VCaP (cell line): Measurements from ENCODE around the gene EPB41L5.
A peak's percentile ranks its signal among the peaks of the same experiment; 100 is the strongest.

ENCODE experiments used
- H3K27ac ChIP-seq: fragments of 450-650 bp; 2 replicates; pipeline ENCODE4 v1.5.1; 2017
- CTCF ChIP-seq: fragments of 450-650 bp; conservative IDR thresholded peaks from 2 replicates; pipeline ENCODE4 v1.5.1; 2017; ENCODE audit warnings: mild to moderate bottlenecking, moderate library complexity

The EPB41L5 gene

GRCh38 chr2:120012771-120013596 is at the start of gene EPB41L5:
TSS of gene EPB41L5 (plus strand) at chr2:120013077. CDS start at chr2:120019085, 6,008 bp downstream.
- no peak for TF ChIP-seq CTCF
- H3K27ac ChIP-seq = peak within 1 kb of the TSS; percentile 85

GRCh38 chr2:119981896-119982295 is 31.0 kb upstream of the EPB41L5 start:
- no peak overlapping the region for H3K27ac ChIP-seq
- no peak for TF ChIP-seq CTCF

- no peak for TF ChIP-seq CTCF
- H3K27ac ChIP-seq = no peak overlapping the region
Observed at GRCh38 chr2:119982506-119982905, 30.4 kb upstream of the EPB41L5 start.

- no peak for TF ChIP-seq CTCF
- H3K27ac ChIP-seq = no peak overlapping the region
Observed at GRCh38 chr2:119983108-119983507, 29.8 kb upstream of the EPB41L5 start.

GRCh38 chr2:119996148-119996547 is 16.7 kb upstream of the EPB41L5 start:
- no peak for TF ChIP-seq CTCF
- peak overlapping the region; percentile 48; the same call in 1 of the 2 replicates for H3K27ac ChIP-seq

GRCh38 chr2:119996896-119997891 is 15.7 kb upstream of the EPB41L5 start:
- peak overlapping the region; percentile 48; the same call in 1 of the 2 replicates for H3K27ac ChIP-seq

GRCh38 chr2:120001471-120001870 is 11.4 kb upstream of the EPB41L5 start:
- no peak overlapping the region for H3K27ac ChIP-seq
- TF ChIP-seq CTCF = no peak
